ENCODE measurements around the gene LARP4B. TPM values are rescaled to one million over a fixed set of nuclear protein-coding genes. Genes with fewer than 3 reads are reported as not detected.

LARP4B gene
- total and polyA plus RNA-seq, 3 donors from 2014 or later: 54.2 to 98.6 (median 95.3) TPM

DNA sequence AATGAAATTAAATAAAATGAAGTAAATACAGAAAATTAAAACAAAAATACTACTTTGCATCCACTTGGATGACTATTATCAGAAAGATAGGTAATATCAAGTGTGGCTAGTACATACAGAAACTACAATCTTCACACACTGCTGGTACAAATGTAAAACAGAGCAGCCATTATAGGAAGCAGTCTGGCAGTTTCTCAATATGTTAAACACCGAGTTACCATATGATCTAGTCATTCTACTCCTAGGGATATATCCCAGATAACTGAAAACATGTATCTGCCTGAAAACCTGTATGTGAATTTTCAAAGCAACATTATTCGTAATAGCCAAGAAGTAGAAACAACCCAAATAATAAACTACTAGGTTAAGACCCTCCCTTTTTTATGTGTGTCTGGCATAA is 33.4 kb downstream of the LARP4B start:
- no peak overlapping the region for H3K27ac ChIP-seq
- no peak overlapping the region for H3K4me3 ChIP-seq
- H3K9me3 ChIP-seq: no peaks in the 10 kb centered on the region
- TF ChIP-seq POLR2A (IDR thresholded peaks at IDR 0.05): no peak
- TF ChIP-seq, protein P1, sequence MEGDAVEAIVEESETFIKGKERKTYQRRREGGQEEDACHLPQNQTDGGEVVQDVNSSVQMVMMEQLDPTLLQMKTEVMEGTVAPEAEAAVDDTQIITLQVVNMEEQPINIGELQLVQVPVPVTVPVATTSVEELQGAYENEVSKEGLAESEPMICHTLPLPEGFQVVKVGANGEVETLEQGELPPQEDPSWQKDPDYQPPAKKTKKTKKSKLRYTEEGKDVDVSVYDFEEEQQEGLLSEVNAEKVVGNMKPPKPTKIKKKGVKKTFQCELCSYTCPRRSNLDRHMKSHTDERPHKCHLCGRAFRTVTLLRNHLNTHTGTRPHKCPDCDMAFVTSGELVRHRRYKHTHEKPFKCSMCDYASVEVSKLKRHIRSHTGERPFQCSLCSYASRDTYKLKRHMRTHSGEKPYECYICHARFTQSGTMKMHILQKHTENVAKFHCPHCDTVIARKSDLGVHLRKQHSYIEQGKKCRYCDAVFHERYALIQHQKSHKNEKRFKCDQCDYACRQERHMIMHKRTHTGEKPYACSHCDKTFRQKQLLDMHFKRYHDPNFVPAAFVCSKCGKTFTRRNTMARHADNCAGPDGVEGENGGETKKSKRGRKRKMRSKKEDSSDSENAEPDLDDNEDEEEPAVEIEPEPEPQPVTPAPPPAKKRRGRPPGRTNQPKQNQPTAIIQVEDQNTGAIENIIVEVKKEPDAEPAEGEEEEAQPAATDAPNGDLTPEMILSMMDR (IDR thresholded peaks at IDR 0.05): no peak
- 76 to 81% methylated on average over 2 of the region's 2 CpGs for WGBS, 2 donors
- no peak for DNase-seq
- H3K36me3 ChIP-seq (ENCODE audit: low read depth, missing control alignments): no peaks in the 10 kb centered on the region
- intact Hi-C loops (cut with DNase I; ENCODE audit: low total_unique reads): no loop called here
- H3K4me1 ChIP-seq: peaks cover 4% of the 10 kb centered on the region
- H3K27me3 ChIP-seq: no peaks in the 10 kb centered on the region

DNA sequence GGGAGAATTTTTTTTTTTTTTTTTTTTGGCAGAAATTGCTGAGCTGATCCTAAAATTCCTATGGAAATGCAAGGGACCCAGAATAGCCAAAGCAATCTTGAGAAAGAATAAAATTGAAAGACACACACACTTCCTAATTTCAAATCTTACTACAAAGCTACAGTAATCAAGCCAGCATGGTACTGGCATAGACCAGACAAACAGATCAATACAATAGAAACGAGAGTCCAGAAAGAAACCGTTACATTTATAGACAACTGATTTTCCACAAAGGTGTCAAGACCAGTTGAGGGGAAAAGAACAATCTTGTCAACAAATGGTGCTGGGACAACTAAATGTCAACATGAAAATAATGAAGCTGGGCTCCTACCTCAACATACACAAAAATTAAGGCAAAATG is 34.5 kb downstream of the LARP4B start:
- no peak overlapping the region for H3K27ac ChIP-seq
- no peaks in the 10 kb centered on the region for H3K27me3 ChIP-seq
- H3K4me3 ChIP-seq: no peak overlapping the region
- DNase-seq: no peak
- peaks cover 4% of the 10 kb centered on the region for H3K4me1 ChIP-seq
- H3K36me3 ChIP-seq (ENCODE audit: low read depth, missing control alignments): no peaks in the 10 kb centered on the region
- H3K9me3 ChIP-seq: no peaks in the 10 kb centered on the region
- WGBS, 2 donors: 86 to 91% methylated on average over 2 of the region's 2 CpGs
- TF ChIP-seq POLR2A (IDR thresholded peaks at IDR 0.05): no peak
- TF ChIP-seq, protein P1 (IDR thresholded peaks at IDR 0.05): no peak
- intact Hi-C loops (cut with DNase I; ENCODE audit: low total_unique reads): no loop called here

DNA sequence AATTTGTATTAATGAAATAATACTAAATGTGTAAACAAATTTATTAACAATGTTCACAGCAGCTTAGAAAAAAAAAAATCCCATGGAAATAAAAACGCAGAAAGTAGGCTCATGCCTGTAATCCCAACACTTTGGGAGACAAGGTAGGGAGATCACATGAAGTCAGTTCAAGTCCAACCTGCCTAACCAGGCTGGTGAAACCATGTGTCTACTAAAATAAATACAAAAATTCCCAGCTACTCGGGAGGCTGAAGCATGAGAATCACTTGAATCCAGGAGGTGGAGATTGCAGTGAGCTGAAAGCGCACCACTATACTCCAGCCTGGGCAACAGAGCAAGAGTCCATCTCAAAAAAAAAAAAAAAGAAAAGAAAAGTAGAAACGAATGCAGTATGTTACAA is 36.2 kb downstream of the LARP4B start:
- 82 to 89% methylated on average over 4 of the region's 4 CpGs for WGBS, 2 donors
- no peaks in the 10 kb centered on the region for H3K36me3 ChIP-seq (ENCODE audit: low read depth, missing control alignments)
- H3K9me3 ChIP-seq: no peaks in the 10 kb centered on the region
- peaks cover 4% of the 10 kb centered on the region for H3K4me1 ChIP-seq
- intact Hi-C loops (cut with DNase I; ENCODE audit: low total_unique reads): no loop called here
- no peak overlapping the region for H3K4me3 ChIP-seq
- H3K27ac ChIP-seq: no peak overlapping the region
- no peaks in the 10 kb centered on the region for H3K27me3 ChIP-seq
- TF ChIP-seq POLR2A (IDR thresholded peaks at IDR 0.05): no peak
- TF ChIP-seq, protein P1 (IDR thresholded peaks at IDR 0.05): no peak
- DNase-seq: no peak

DNA sequence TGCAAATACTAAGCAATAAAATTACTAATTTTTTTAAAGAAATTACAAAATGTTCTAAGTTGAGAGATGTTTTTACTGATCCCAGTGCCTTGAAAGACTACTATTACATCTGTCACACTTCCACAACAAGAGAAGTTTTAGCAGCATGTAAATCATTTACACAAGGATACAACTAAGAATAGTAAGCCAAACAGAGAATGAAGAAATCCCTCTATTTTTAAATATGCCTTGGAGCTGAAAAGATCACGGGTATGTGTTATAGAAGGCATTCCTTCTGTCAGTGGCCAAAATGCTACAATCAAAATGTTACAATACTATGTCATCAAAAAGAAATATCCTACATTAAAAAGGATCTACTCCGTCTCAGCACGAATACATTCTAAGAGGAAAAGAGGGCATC is 52.6 kb downstream of the LARP4B start:
- H3K9me3 ChIP-seq: no peaks in the 10 kb centered on the region
- intact Hi-C loops (cut with DNase I; ENCODE audit: low total_unique reads): no loop called here
- H3K27me3 ChIP-seq: no peaks in the 10 kb centered on the region
- no peaks in the 10 kb centered on the region for H3K36me3 ChIP-seq (ENCODE audit: low read depth, missing control alignments)
- no peak for TF ChIP-seq POLR2A (IDR thresholded peaks at IDR 0.05)
- TF ChIP-seq, protein P1 (IDR thresholded peaks at IDR 0.05): no peak
- H3K4me3 ChIP-seq: no peak overlapping the region
- no peak for DNase-seq
- 68 to 74% methylated on average over 3 of the region's 3 CpGs for WGBS, 2 donors
- H3K27ac ChIP-seq: no peak overlapping the region
- peaks cover 3% of the 10 kb centered on the region for H3K4me1 ChIP-seq

DNA sequence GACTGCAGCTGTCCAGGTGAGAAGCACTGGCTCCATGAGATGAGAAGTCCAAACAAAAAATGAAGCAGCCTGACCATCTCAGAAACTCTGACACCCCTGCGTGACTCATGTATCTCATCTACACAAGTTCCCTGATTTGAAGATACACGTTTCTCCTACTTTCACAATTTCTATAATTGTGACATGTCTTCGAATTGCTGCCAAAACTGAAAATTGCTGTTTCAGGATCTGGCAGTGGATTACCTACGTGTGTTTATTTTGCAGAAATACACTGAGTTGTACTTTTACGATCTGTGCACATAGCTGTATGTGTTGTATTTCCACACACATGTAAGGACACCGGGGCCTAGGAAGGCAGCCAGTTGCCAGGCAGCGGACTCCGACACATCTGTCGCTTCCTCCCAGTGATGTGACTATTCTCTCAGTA is 53.2 kb downstream of the LARP4B start:
- Histone ChIP-seq H3K9me3 (no peaks in the 10 kb centered on the region), H3K36me3 (ENCODE audit: low read depth, missing control alignments) (no peaks in the 10 kb centered on the region), H3K4me3 (no peak overlapping the region), H3K27me3 (no peaks in the 10 kb centered on the region), H3K4me1 (peaks cover 3% of the 10 kb centered on the region), H3K27ac (no peak overlapping the region)
- no peak for DNase-seq
- 64 to 66% methylated on average over 9 of the region's 9 CpGs for WGBS, 2 donors
- TF ChIP-seq, protein P1 (IDR thresholded peaks at IDR 0.05): no peak
- no peak for TF ChIP-seq POLR2A (IDR thresholded peaks at IDR 0.05)
- intact Hi-C loops (cut with DNase I; ENCODE audit: low total_unique reads): no loop called here

All from testis (tissue), 3 donors.